ENCODE data around the gene CELSR3.

CELSR3 gene

GRCh38 chr3:48686538-48687219 lies 24.0 kb upstream of the CELSR3 start:
- no peak for FAIRE-seq

GRCh38 chr3:48685603-48686511 lies 23.2 kb upstream of the CELSR3 start, which contains the start of gene NCKIPSD:
Gene NCKIPSD (minus strand): TSS chr3:48685915. CDS start chr3:48685807, 108 bp downstream.
- peak; percentile 54 for DNase-seq (ENCODE audit: low spot score)
- FAIRE-seq = no peak

More at GRCh38 chr3:48686538-48687219, 24.0 kb upstream of the CELSR3 start:
- no peak for DNase-seq (ENCODE audit: low spot score)

GRCh38 chr3:48685293-48685602 lies 22.6 kb upstream of the CELSR3 start:
- DNase-seq (ENCODE audit: low spot score) (no peak), FAIRE-seq (no peak)

- FAIRE-seq = no peak
These were observed 21.9 kb upstream of the CELSR3 start for GRCh38 chr3:48684480-48685143.

GRCh38 chr3:48684054-48684349 lies 21.3 kb upstream of the CELSR3 start:
- DNase-seq (ENCODE audit: low spot score) = no peak
- FAIRE-seq = no peak

More at GRCh38 chr3:48684480-48685143, 21.9 kb upstream of the CELSR3 start:
- DNase-seq (ENCODE audit: low spot score) = no peak

- FAIRE-seq (no peak), DNase-seq (ENCODE audit: low spot score) (no peak)
These were observed 20.1 kb upstream of the CELSR3 start for GRCh38 chr3:48682786-48683185.

- FAIRE-seq = no peak
- DNase-seq (ENCODE audit: low spot score) = no peak
These were observed 19.4 kb upstream of the CELSR3 start for GRCh38 chr3:48681974-48682610.

GRCh38 chr3:48681541-48681880 lies 18.8 kb upstream of the CELSR3 start:
- DNase-seq (ENCODE audit: low spot score) = no peak
- FAIRE-seq = no peak

GRCh38 chr3:48680811-48681540 lies 18.3 kb upstream of the CELSR3 start:
- FAIRE-seq (no peak), DNase-seq (ENCODE audit: low spot score) (no peak)

GRCh38 chr3:48679411-48680391 lies 17.0 kb upstream of the CELSR3 start:
- FAIRE-seq = no peak
- no peak for DNase-seq (ENCODE audit: low spot score)

- DNase-seq (ENCODE audit: low spot score) = no peak
- FAIRE-seq = no peak
These were observed 16.1 kb upstream of the CELSR3 start for GRCh38 chr3:48678566-48679380.

GRCh38 chr3:48678056-48678455 lies 15.4 kb upstream of the CELSR3 start:
- DNase-seq (ENCODE audit: low spot score) (no peak), FAIRE-seq (no peak)

GRCh38 chr3:48674505-48674904 lies 11.8 kb upstream of the CELSR3 start:
- no peak for DNase-seq (ENCODE audit: low spot score)
- FAIRE-seq = no peak

- DNase-seq (ENCODE audit: low spot score) (no peak), FAIRE-seq (no peak)
These were observed 9.8 kb upstream of the CELSR3 start for GRCh38 chr3:48672522-48672921.

- DNase-seq (ENCODE audit: low spot score) (no peak), FAIRE-seq (no peak)
These were observed 2.2 kb upstream of the CELSR3 start for GRCh38 chr3:48664929-48665328.

GRCh38 chr3:48664313-48664644 lies 1.6 kb upstream of the CELSR3 start:
- FAIRE-seq (no peak), DNase-seq (ENCODE audit: low spot score) (no peak)

- DNase-seq (ENCODE audit: low spot score) = peak; percentile 90
- peak; percentile 84 for FAIRE-seq
These were observed 1.0 kb upstream of the CELSR3 start for GRCh38 chr3:48663489-48664312.

GRCh38 chr3:48662145-48662752 lies 437 bp downstream of the CELSR3 start:
- no peak for DNase-seq (ENCODE audit: low spot score)
- FAIRE-seq = no peak
